Testis (tissue), 2 donors: ENCODE results near the gene SMIM1.

Experiments used
- POLR2A ChIP-seq: fragments of 450-650 bp; IDR thresholded peaks from one replicate; pipeline ENCODE4 v1.6.1; 2017; ENCODE audit warnings: antibody characterized with exemption, mild to moderate bottlenecking, moderate library complexity
- TF ChIP-seq, protein P1 (sequence below), 3 experiments: fragments of 450-650 bp in 2 of 3; fragments of 200-600 bp in 1 of 3; sonication (generic) in 1 of 3; IDR thresholded peaks; one replicate each; pipeline ENCODE4 v1.5.1; 2016 to 2019; ENCODE audit warnings: antibody characterized with exemption in 3 of 3, mild to moderate bottlenecking in 2 of 3, moderate library complexity in 1 of 3

DNA sequence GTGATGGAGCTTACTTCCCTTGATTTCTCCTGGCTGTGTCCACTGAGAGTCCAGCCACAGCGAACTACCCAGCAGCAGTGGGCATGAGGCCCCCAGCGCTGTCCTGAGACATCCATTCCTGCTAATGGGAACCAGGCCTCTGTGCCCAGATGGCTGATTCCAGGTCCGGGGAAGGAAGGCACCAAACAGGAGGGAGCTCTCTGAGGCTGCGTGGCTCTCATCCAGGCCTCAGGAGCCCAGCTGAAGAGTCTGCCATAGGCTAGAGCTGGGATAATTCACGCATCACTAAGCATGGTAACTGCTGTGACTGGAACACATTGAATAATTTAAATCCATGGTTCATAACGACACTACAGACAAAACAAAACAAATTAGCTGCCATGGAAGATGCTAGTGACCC, 48.5 kb downstream of the SMIM1 start:
- TF ChIP-seq, protein P1, sequence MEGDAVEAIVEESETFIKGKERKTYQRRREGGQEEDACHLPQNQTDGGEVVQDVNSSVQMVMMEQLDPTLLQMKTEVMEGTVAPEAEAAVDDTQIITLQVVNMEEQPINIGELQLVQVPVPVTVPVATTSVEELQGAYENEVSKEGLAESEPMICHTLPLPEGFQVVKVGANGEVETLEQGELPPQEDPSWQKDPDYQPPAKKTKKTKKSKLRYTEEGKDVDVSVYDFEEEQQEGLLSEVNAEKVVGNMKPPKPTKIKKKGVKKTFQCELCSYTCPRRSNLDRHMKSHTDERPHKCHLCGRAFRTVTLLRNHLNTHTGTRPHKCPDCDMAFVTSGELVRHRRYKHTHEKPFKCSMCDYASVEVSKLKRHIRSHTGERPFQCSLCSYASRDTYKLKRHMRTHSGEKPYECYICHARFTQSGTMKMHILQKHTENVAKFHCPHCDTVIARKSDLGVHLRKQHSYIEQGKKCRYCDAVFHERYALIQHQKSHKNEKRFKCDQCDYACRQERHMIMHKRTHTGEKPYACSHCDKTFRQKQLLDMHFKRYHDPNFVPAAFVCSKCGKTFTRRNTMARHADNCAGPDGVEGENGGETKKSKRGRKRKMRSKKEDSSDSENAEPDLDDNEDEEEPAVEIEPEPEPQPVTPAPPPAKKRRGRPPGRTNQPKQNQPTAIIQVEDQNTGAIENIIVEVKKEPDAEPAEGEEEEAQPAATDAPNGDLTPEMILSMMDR (IDR thresholded peaks at IDR 0.05): no peak
- TF ChIP-seq POLR2A: no peak
